Measurements from ENCODE around the gene NCK2.

NCK2 gene

GRCh38 chr2:105870858-105871257, 126.1 kb downstream of the NCK2 start:
- Histone ChIP-seq H3K23ac (ENCODE audit: low read length in 2 of 2) (no peak overlapping the region), H2AFZ (ENCODE audit: low read depth, low read length) (no peak overlapping the region), H2BK12ac (ENCODE audit: low read length in 2 of 2) (no peak overlapping the region), H3K27me3 (ENCODE audit: control insufficient read depth in 1 of 2, insufficient read depth in 1 of 2, low read length in 2 of 2) (no peaks in the 10 kb centered on the region), H3K4me1 (ENCODE audit: control insufficient read depth, insufficient read depth, low read depth, low read length) (peaks cover 35% of the 10 kb centered on the region), H4K91ac (ENCODE audit: low read length) (no peak overlapping the region), H3K4ac (ENCODE audit: low read depth in 1 of 2, low read length in 2 of 2) (no peak overlapping the region), H3K14ac (ENCODE audit: low read length in 2 of 2) (peak overlapping the region in 1 of 2 experiments; percentile 13), H3K9me3 (ENCODE audit: control insufficient read depth, low read length) (no peaks in the 10 kb centered on the region), H3K27ac (ENCODE audit: low read length, poor library complexity, severe bottlenecking) (no peak overlapping the region), H3K79me1 (replicated peaks; ENCODE audit: low read length, poor library complexity, severe bottlenecking) (peaks cover 44% of the 10 kb centered on the region), H3K4me3 (ENCODE audit: insufficient read depth in 1 of 2, low read depth in 1 of 2, low read length in 2 of 2) (no peak overlapping the region), H2BK15ac (ENCODE audit: low read depth, poor library complexity, severe bottlenecking) (no peak overlapping the region), H3K18ac (ENCODE audit: low read depth in 1 of 2, low read length in 2 of 2) (no peak overlapping the region), H3K4me2 (ENCODE audit: low read length, poor library complexity, severe bottlenecking) (no peak overlapping the region), H3K9ac (ENCODE audit: low read length) (no peak overlapping the region), H2AK5ac (ENCODE audit: low read length, severe bottlenecking) (no peak overlapping the region), H3K36me3 (ENCODE audit: control insufficient read depth in 1 of 2, insufficient read depth in 2 of 2, low read depth in 1 of 2, low read length in 2 of 2) (peaks cover 0 to 11% of the 10 kb centered on the region in 2 experiments), H2BK120ac (ENCODE audit: low read depth, low read length) (no peak overlapping the region), H4K8ac (ENCODE audit: low read length) (no peak overlapping the region), H2BK5ac (ENCODE audit: low read depth, low read length, poor library complexity, severe bottlenecking) (no peak overlapping the region)
- 94% methylated on average over 11 of the region's 11 CpGs for WGBS
- DNase-seq = no peak

DNA sequence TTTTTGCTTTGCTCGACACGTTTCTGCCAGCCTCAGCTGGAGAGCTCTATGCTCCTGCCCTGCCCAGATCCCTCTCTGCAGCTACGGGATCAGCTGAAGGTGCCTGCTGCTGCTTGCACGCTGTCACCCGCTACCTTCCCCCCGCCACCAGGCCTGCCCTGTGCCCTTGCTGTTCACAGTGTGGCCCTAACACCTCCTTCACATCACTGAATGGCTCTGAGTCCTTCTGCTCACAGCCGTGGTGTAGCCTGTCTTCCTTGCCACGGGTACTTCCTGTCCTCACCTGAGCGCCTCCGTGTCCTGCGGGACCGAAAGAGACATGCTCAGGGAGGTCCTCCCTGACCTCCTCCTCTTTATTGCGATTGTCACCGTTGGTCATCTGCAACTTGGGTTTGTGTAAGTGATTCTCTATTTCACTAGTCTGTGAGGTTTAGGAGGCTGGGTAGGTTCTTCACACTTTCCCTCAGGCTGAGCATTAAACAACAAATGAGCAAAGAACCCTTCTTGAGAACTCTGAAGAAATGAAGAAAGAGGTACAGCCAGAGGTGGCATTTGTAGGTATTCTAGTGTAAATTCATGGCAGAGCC, 127.5 kb downstream of the NCK2 start:
- no peak overlapping the region for H3K23ac ChIP-seq (ENCODE audit: low read length in 2 of 2)
- H3K4me2 ChIP-seq (ENCODE audit: low read length, poor library complexity, severe bottlenecking) = no peak overlapping the region
- H2AK5ac ChIP-seq (ENCODE audit: low read length, severe bottlenecking) = no peak overlapping the region
- no peak overlapping the region for H2BK15ac ChIP-seq (ENCODE audit: low read depth, poor library complexity, severe bottlenecking)
- no peak overlapping the region for H3K14ac ChIP-seq (ENCODE audit: low read length in 2 of 2)
- no peak overlapping the region for H2AFZ ChIP-seq (ENCODE audit: low read depth, low read length)
- no peak overlapping the region for H3K4ac ChIP-seq (ENCODE audit: low read depth in 1 of 2, low read length in 2 of 2)
- no peaks in the 10 kb centered on the region for H3K9me3 ChIP-seq (ENCODE audit: control insufficient read depth, low read length)
- peaks cover 35% of the 10 kb centered on the region for H3K4me1 ChIP-seq (ENCODE audit: control insufficient read depth, insufficient read depth, low read depth, low read length)
- no peak overlapping the region for H2BK5ac ChIP-seq (ENCODE audit: low read depth, low read length, poor library complexity, severe bottlenecking)
- H3K36me3 ChIP-seq (ENCODE audit: control insufficient read depth in 1 of 2, insufficient read depth in 2 of 2, low read depth in 1 of 2, low read length in 2 of 2) = peaks cover 0 to 16% of the 10 kb centered on the region in 2 experiments
- DNase-seq = no peak
- no peak overlapping the region for H2BK12ac ChIP-seq (ENCODE audit: low read length in 2 of 2)
- H3K18ac ChIP-seq (ENCODE audit: low read depth in 1 of 2, low read length in 2 of 2) = no peak overlapping the region
- H2BK120ac ChIP-seq (ENCODE audit: low read depth, low read length) = no peak overlapping the region
- H3K27ac ChIP-seq (ENCODE audit: low read length, poor library complexity, severe bottlenecking) = no peak overlapping the region
- peaks cover 50% of the 10 kb centered on the region for H3K79me1 ChIP-seq (replicated peaks; ENCODE audit: low read length, poor library complexity, severe bottlenecking)
- H3K4me3 ChIP-seq (ENCODE audit: insufficient read depth in 1 of 2, low read depth in 1 of 2, low read length in 2 of 2) = no peak overlapping the region
- peak overlapping the region; percentile 54 for H4K91ac ChIP-seq (ENCODE audit: low read length)
- H3K27me3 ChIP-seq (ENCODE audit: control insufficient read depth in 1 of 2, insufficient read depth in 1 of 2, low read length in 2 of 2) = no peaks in the 10 kb centered on the region
- WGBS = 96% methylated on average over 13 of the region's 14 CpGs
- no peak overlapping the region for H3K9ac ChIP-seq (ENCODE audit: low read length)
- no peak overlapping the region for H4K8ac ChIP-seq (ENCODE audit: low read length)

GRCh38 chr2:105872830-105873229, 128.1 kb downstream of the NCK2 start:
- Histone ChIP-seq H2BK15ac (ENCODE audit: low read depth, poor library complexity, severe bottlenecking) (no peak overlapping the region), H3K14ac (ENCODE audit: low read length in 2 of 2) (peak overlapping the region in 1 of 2 experiments; percentile 5), H4K8ac (ENCODE audit: low read length) (no peak overlapping the region), H3K23ac (ENCODE audit: low read length in 2 of 2) (no peak overlapping the region), H3K9ac (ENCODE audit: low read length) (no peak overlapping the region), H2BK5ac (ENCODE audit: low read depth, low read length, poor library complexity, severe bottlenecking) (no peak overlapping the region), H3K36me3 (ENCODE audit: control insufficient read depth in 1 of 2, insufficient read depth in 2 of 2, low read depth in 1 of 2, low read length in 2 of 2) (peaks cover 0 to 16% of the 10 kb centered on the region in 2 experiments), H3K4ac (ENCODE audit: low read depth in 1 of 2, low read length in 2 of 2) (no peak overlapping the region), H3K79me1 (replicated peaks; ENCODE audit: low read length, poor library complexity, severe bottlenecking) (peaks cover 53% of the 10 kb centered on the region), H3K27me3 (ENCODE audit: control insufficient read depth in 1 of 2, insufficient read depth in 1 of 2, low read length in 2 of 2) (no peaks in the 10 kb centered on the region), H3K18ac (ENCODE audit: low read depth in 1 of 2, low read length in 2 of 2) (peak overlapping the region; percentile 8 to 40), H3K27ac (ENCODE audit: low read length, poor library complexity, severe bottlenecking) (no peak overlapping the region), H3K9me3 (ENCODE audit: control insufficient read depth, low read length) (no peaks in the 10 kb centered on the region), H3K4me3 (ENCODE audit: insufficient read depth in 1 of 2, low read depth in 1 of 2, low read length in 2 of 2) (no peak overlapping the region), H2BK12ac (ENCODE audit: low read length in 2 of 2) (peak overlapping the region in 1 of 2 experiments; percentile 65), H2BK120ac (ENCODE audit: low read depth, low read length) (no peak overlapping the region), H2AK5ac (ENCODE audit: low read length, severe bottlenecking) (no peak overlapping the region), H3K4me1 (ENCODE audit: control insufficient read depth, insufficient read depth, low read depth, low read length) (peaks cover 33% of the 10 kb centered on the region), H2AFZ (ENCODE audit: low read depth, low read length) (no peak overlapping the region), H3K4me2 (ENCODE audit: low read length, poor library complexity, severe bottlenecking) (no peak overlapping the region), H4K91ac (ENCODE audit: low read length) (no peak overlapping the region)
- DNase-seq = no peak
- 98% methylated on average over 7 of the region's 7 CpGs for WGBS

DNA sequence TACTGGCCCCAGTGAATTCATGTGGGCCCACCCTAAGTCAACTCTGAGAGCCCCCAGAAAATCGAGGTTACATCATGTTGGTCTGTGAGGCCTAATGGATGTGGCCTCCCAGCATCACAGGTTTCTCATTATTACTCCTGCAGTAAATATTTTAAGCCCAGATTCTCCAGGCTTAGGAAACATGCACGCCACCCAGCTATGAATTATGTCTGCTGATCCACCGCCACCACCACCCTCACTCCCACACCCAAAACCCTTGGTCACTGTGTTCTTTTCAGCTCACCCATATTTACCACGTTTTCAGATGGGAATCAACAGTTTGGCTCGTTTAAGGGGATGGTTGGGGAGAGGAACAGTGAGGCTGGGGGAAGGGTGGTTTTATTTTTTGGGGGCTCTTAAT, 128.6 kb downstream of the NCK2 start:
- H2BK120ac ChIP-seq (ENCODE audit: low read depth, low read length) = no peak overlapping the region
- H4K8ac ChIP-seq (ENCODE audit: low read length) = no peak overlapping the region
- H3K79me1 ChIP-seq (replicated peaks; ENCODE audit: low read length, poor library complexity, severe bottlenecking) = peaks cover 54% of the 10 kb centered on the region
- no peak overlapping the region for H2BK5ac ChIP-seq (ENCODE audit: low read depth, low read length, poor library complexity, severe bottlenecking)
- WGBS = 75% methylated on average over 4 of the region's 5 CpGs
- no peak overlapping the region for H3K23ac ChIP-seq (ENCODE audit: low read length in 2 of 2)
- no peaks in the 10 kb centered on the region for H3K27me3 ChIP-seq (ENCODE audit: control insufficient read depth in 1 of 2, insufficient read depth in 1 of 2, low read length in 2 of 2)
- peaks cover 29% of the 10 kb centered on the region for H3K4me1 ChIP-seq (ENCODE audit: control insufficient read depth, insufficient read depth, low read depth, low read length)
- peak; percentile 10 for DNase-seq
- no peak overlapping the region for H3K27ac ChIP-seq (ENCODE audit: low read length, poor library complexity, severe bottlenecking)
- H2AK5ac ChIP-seq (ENCODE audit: low read length, severe bottlenecking) = peak overlapping the region; percentile 46
- H3K4me3 ChIP-seq (ENCODE audit: insufficient read depth in 1 of 2, low read depth in 1 of 2, low read length in 2 of 2) = no peak overlapping the region
- H2BK12ac ChIP-seq (ENCODE audit: low read length in 2 of 2) = no peak overlapping the region
- H3K9ac ChIP-seq (ENCODE audit: low read length) = no peak overlapping the region
- H3K18ac ChIP-seq (ENCODE audit: low read depth in 1 of 2, low read length in 2 of 2) = peak overlapping the region; percentile 8 to 41
- H3K4ac ChIP-seq (ENCODE audit: low read depth in 1 of 2, low read length in 2 of 2) = peak overlapping the region in 1 of 2 experiments; percentile 18
- no peak overlapping the region for H3K14ac ChIP-seq (ENCODE audit: low read length in 2 of 2)
- no peak overlapping the region for H3K4me2 ChIP-seq (ENCODE audit: low read length, poor library complexity, severe bottlenecking)
- peaks cover 0 to 16% of the 10 kb centered on the region in 2 experiments for H3K36me3 ChIP-seq (ENCODE audit: control insufficient read depth in 1 of 2, insufficient read depth in 2 of 2, low read depth in 1 of 2, low read length in 2 of 2)
- H3K9me3 ChIP-seq (ENCODE audit: control insufficient read depth, low read length) = no peaks in the 10 kb centered on the region
- H2AFZ ChIP-seq (ENCODE audit: low read depth, low read length) = no peak overlapping the region
- H2BK15ac ChIP-seq (ENCODE audit: low read depth, poor library complexity, severe bottlenecking) = no peak overlapping the region
- H4K91ac ChIP-seq (ENCODE audit: low read length) = no peak overlapping the region

All from mesenchymal stem cell (in vitro differentiated cells and primary cell).